ENCODE results near the gene FUT9. TPM values are rescaled to one million over a fixed set of nuclear protein-coding genes. Genes with fewer than 3 reads are reported as not detected.

FUT9 gene
- total and polyA plus RNA-seq, 10 of the 15 experiments (the other 5 are each of a cell fraction or from before 2014, with no cell fraction given) = not detected

- no peaks in the 10 kb centered on the region for H3K9me3 ChIP-seq (replicated peaks; ENCODE audit: control insufficient read depth, insufficient read depth, low read length)
- CTCF ChIA-PET = no interaction called here
- no peak overlapping the region for H2AFZ ChIP-seq (ENCODE audit: control insufficient read depth, low read depth, low read length)
- POLR2A ChIA-PET = no interaction called here
- no peaks in the 10 kb centered on the region for H3K27me3 ChIP-seq (replicated peaks in 1 of 2; ENCODE audit: control insufficient read depth in 2 of 2, insufficient read depth in 2 of 2, low read length in 1 of 2)
- BruUV-seq (replicated peaks) = no TSS peak
- H3K4me2 ChIP-seq (ENCODE audit: control insufficient read depth, insufficient read depth) = no peak overlapping the region
- H4K20me1 ChIP-seq (ENCODE audit: control insufficient read depth, insufficient read depth) = no peaks in the 10 kb centered on the region
- H3K79me2 ChIP-seq (ENCODE audit: control insufficient read depth, insufficient read depth, low read length) = no peaks in the 10 kb centered on the region
- intact Hi-C loops (cut with micrococcal nuclease; ENCODE audit: unreplicated experiment) (no loop called here), in situ Hi-C loops (cut with MboI) (no loop called here)
- no peak overlapping the region for H3K27ac ChIP-seq (ENCODE audit: control insufficient read depth, insufficient read depth)
- TF ChIP-seq ASH2L (IDR thresholded peaks at IDR 0.05; ENCODE audit: borderline replicate concordance, low read depth) = no peak
- no peaks in the 10 kb centered on the region for H3K36me3 ChIP-seq (ENCODE audit: control insufficient read depth in 2 of 2, insufficient read depth in 2 of 2, low read length in 1 of 2)
- ATAC-seq = no peak
- FAIRE-seq = no peak
- H3K9ac ChIP-seq (ENCODE audit: control insufficient read depth, insufficient read depth, low read length) = no peak overlapping the region
- DNase-seq (ENCODE audit: low read depth, low spot score) = no peak
- H3K4me1 ChIP-seq (ENCODE audit: control insufficient read depth, insufficient read depth, low read length) = no peaks in the 10 kb centered on the region
- SMC1A ChIA-PET (ENCODE audit: uncharacterized antibody, unreplicated experiment) = no interaction called here
- H3K4me3 ChIP-seq = no peak overlapping the region
- RAD21 ChIA-PET (ENCODE audit: unreplicated experiment) = no interaction called here
Measured at GRCh38 chr6:96197241-96197640, 181.5 kb downstream of the FUT9 start.

- Histone ChIP-seq H3K4me2 (ENCODE audit: control insufficient read depth, insufficient read depth) (no peak overlapping the region), H2AFZ (ENCODE audit: control insufficient read depth, low read depth, low read length) (no peak overlapping the region), H3K9me3 (replicated peaks; ENCODE audit: control insufficient read depth, insufficient read depth, low read length) (no peaks in the 10 kb centered on the region), H3K79me2 (ENCODE audit: control insufficient read depth, insufficient read depth, low read length) (no peaks in the 10 kb centered on the region), H3K4me1 (ENCODE audit: control insufficient read depth, insufficient read depth, low read length) (no peaks in the 10 kb centered on the region), H3K9ac (ENCODE audit: control insufficient read depth, insufficient read depth, low read length) (no peak overlapping the region), H3K27ac (ENCODE audit: control insufficient read depth, insufficient read depth) (no peak overlapping the region), H3K4me3 (no peak overlapping the region), H4K20me1 (ENCODE audit: control insufficient read depth, insufficient read depth) (no peaks in the 10 kb centered on the region), H3K36me3 (ENCODE audit: control insufficient read depth in 2 of 2, insufficient read depth in 2 of 2, low read length in 1 of 2) (no peaks in the 10 kb centered on the region), H3K27me3 (replicated peaks in 1 of 2; ENCODE audit: control insufficient read depth in 2 of 2, insufficient read depth in 2 of 2, low read length in 1 of 2) (no peaks in the 10 kb centered on the region)
- CTCF ChIA-PET = no interaction called here
- POLR2A ChIA-PET = no interaction called here
- ATAC-seq (no peak), DNase-seq (ENCODE audit: low read depth, low spot score) (no peak), FAIRE-seq (no peak)
- in situ Hi-C loops (cut with MboI) (no loop called here), intact Hi-C loops (cut with micrococcal nuclease; ENCODE audit: unreplicated experiment) (no loop called here)
- no peak for TF ChIP-seq KAT2A (conservative IDR thresholded peaks at IDR 0.05; ENCODE audit: control insufficient read depth, low read depth, low read length)
- RAD21 ChIA-PET (ENCODE audit: unreplicated experiment) = no interaction called here
- no TSS peak for BruUV-seq (replicated peaks)
- SMC1A ChIA-PET (ENCODE audit: uncharacterized antibody, unreplicated experiment) = no interaction called here
- 24% methylated on average over 6 of the region's 6 CpGs for WGBS (ENCODE audit: insufficient coverage, insufficient replicate concordance, low lambda C conversion rate, missing lambda C conversion rate)
Measured at GRCh38 chr6:96202571-96202970, 186.8 kb downstream of the FUT9 start.

All from GM12878 (cell line).